GM10248 (cell line): ENCODE measurements around the gene GOLGA1.

Experiments used
- CTCF ChIA-PET: fragments of 300-600 bp; sonication (Branson Sonifier 250); formaldehyde crosslinking; extraction: SDS; loops from one replicate; lab custom pipeline; 2021; ENCODE audit warnings: antibody characterized with exemption; lab: Yijun Ruan, JAX
- POLR2A ChIA-PET: fragments of 350-650 bp; sonication (Branson Sonifier 250); formaldehyde crosslinking; extraction: SDS; loops from one replicate; lab custom pipeline; 2020; ENCODE audit warnings: antibody characterized with exemption; lab: Yijun Ruan, JAX
- DNase-seq: peaks from one replicate; pipeline ENCODE4 v3.0.0; 2012; ENCODE audit errors: extremely low spot score
- TF ChIP-seq, protein P1 (sequence below): IDR thresholded peaks from 2 replicates; pipeline ENCODE4 v1.5.1; 2012; ENCODE audit warnings: mild to moderate bottlenecking, low read depth; ENCODE audit errors: extremely low read depth, missing control alignments, control extremely low read depth

The GOLGA1 gene

DNA sequence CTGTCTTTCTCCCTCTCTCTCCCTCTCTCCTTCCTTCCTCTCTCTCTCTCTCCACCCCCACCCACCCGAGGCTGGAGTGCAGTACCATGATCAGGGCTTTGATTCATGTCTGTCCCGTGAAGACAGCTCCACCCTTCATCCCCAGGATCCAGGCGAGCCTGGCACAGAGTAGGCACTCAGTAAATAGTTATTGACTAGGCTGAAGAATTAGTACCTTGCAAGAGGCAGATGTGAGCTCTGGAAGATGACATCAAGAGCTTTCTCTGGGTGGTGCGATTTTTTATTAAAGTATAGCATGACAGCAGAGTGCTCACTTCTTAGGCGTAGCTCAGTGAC lies 111.6 kb downstream of the GOLGA1 start:
- DNase-seq: no peak
- TF ChIP-seq, protein P1, sequence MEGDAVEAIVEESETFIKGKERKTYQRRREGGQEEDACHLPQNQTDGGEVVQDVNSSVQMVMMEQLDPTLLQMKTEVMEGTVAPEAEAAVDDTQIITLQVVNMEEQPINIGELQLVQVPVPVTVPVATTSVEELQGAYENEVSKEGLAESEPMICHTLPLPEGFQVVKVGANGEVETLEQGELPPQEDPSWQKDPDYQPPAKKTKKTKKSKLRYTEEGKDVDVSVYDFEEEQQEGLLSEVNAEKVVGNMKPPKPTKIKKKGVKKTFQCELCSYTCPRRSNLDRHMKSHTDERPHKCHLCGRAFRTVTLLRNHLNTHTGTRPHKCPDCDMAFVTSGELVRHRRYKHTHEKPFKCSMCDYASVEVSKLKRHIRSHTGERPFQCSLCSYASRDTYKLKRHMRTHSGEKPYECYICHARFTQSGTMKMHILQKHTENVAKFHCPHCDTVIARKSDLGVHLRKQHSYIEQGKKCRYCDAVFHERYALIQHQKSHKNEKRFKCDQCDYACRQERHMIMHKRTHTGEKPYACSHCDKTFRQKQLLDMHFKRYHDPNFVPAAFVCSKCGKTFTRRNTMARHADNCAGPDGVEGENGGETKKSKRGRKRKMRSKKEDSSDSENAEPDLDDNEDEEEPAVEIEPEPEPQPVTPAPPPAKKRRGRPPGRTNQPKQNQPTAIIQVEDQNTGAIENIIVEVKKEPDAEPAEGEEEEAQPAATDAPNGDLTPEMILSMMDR: no peak
- POLR2A ChIA-PET: no interaction called here
- CTCF ChIA-PET: interaction anchor here (0.9 to 8.0 kb wide), 9 partner anchors 11 to 111 kb away, joined by 3 to 70 read pairs (median 4); partner anchors contain the start of gene WDR38

DNA sequence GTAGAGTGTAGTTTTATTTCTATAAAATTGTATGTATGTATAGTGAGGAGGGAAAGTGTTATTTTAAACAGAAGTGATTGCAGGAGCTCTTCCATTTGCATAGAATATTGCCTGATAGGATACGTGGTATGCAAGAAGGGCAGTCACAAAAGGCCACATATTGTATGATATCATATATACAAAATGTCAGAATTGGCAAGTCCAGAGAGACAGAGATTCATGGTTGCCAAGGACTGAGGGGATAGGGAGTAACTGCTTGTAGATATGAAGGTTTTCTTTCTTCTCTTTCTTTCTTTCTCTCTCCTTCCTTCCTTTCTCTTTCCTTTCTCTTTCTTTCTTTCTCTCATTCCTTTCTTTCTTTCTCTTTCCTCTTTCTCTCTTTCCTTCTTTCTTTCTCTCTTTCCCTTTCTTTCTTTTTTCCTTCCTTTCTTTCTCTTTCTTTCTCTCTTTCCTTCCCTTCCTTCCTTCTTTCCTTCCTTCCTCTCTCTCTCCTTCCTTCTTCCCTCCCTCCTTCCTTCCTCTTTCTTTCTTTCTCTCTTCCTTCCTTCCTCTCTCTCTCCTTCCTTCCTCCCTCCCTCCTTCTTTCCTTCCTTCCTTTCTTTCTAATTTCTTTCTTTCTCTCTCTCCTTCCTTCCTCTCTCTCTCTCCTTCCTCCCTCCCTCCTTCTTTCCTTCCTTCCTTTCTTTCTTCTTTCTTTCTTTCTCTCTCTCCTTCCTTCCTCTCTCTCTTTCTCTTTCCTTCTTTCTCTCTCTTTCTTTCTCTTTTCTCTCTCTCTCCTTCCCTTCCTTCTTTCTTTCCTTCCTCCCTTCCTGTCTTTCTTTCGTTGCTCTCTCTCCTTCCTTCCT lies 112.2 kb downstream of the GOLGA1 start:
- TF ChIP-seq, protein P1: no peak
- ChIA-PET POLR2A (interaction anchor here (0.5 kb wide), 1 partner anchor 26 kb away, joined by 3 read pairs; no protein-coding TSS in a partner anchor), CTCF (interaction anchor here (0.7 to 8.0 kb wide), 7 partner anchors 10 to 111 kb away, joined by 3 to 70 read pairs (median 3); partner anchors contain the start of gene WDR38)
- DNase-seq: no peak
